HL-60 (cell line): ENCODE measurements around the gene CTDSP1.

Experiments
- DNase-seq, 2 experiments: peaks; one replicate each; pipeline ENCODE4 v3.0.0-alpha.2; 2010 to 2020; ENCODE audit warnings: low read depth in 1 of 2, low spot score in 1 of 2
- H3K27ac ChIP-seq: fragments of 250-450 bp; sonication (Bioruptor Pico); replicated peaks from 2 replicates; pipeline ENCODE4 v1.5.1; 2020; ENCODE audit warnings: mild to moderate bottlenecking, moderate library complexity
- H3K27me3 ChIP-seq: fragments of 250-450 bp; sonication (Bioruptor Pico); 2 replicates; pipeline ENCODE4 v1.5.1; 2021; ENCODE audit warnings: mild to moderate bottlenecking, moderate library complexity; ENCODE audit not compliant: insufficient read depth, poor library complexity, severe bottlenecking
- H3K4me3 ChIP-seq: replicated peaks from 2 replicates; pipeline ENCODE4 v1.5.1; 2011; ENCODE audit warnings: mild to moderate bottlenecking, control low read depth, low read length; ENCODE audit not compliant: insufficient read depth
- CTCF ChIP-seq: IDR thresholded peaks from one replicate; pipeline ENCODE4 v1.5.1; 2011; ENCODE audit warnings: low read length, control low read depth, inconsistent platforms; ENCODE audit not compliant: insufficient read depth
- GABPA ChIP-seq: IDR thresholded peaks from 2 replicates; pipeline ENCODE4 v1.6.1; 2012; ENCODE audit warnings: low read depth
- POLR2AphosphoS5 ChIP-seq: IDR thresholded peaks from 2 replicates; pipeline ENCODE4 v1.6.1; 2012; ENCODE audit warnings: low read depth
- REST ChIP-seq: IDR thresholded peaks from 2 replicates; pipeline ENCODE4 v1.6.1; 2012; ENCODE audit warnings: low read depth; ENCODE audit not compliant: insufficient replicate concordance
- SPI1 ChIP-seq: IDR thresholded peaks from 2 replicates; pipeline ENCODE4 v1.6.1; 2012; ENCODE audit warnings: low read depth, mild to moderate bottlenecking, borderline replicate concordance

Gene CTDSP1

GRCh38 chr2:218446547-218446946, 46.9 kb downstream of the CTDSP1 start:
- no peak for DNase-seq
- TF ChIP-seq CTCF (no peak), POLR2AphosphoS5 (no peak), REST (no peak), SPI1 (no peak), GABPA (no peak)
- Histone ChIP-seq H3K27me3 (no peaks in the 10 kb centered on the region), H3K4me3 (no peak overlapping the region), H3K27ac (no peak overlapping the region)

- no peak for DNase-seq
- Histone ChIP-seq H3K27me3 (no peaks in the 10 kb centered on the region), H3K27ac (no peak overlapping the region), H3K4me3 (no peak overlapping the region)
- TF ChIP-seq POLR2AphosphoS5 (no peak), GABPA (no peak), CTCF (no peak), REST (no peak), SPI1 (no peak)
Observed at GRCh38 chr2:218447072-218447471, 47.4 kb downstream of the CTDSP1 start.

- no peak for DNase-seq
- TF ChIP-seq POLR2AphosphoS5 (no peak), REST (no peak), CTCF (no peak), GABPA (no peak), SPI1 (no peak)
- Histone ChIP-seq H3K27ac (no peak overlapping the region), H3K4me3 (no peak overlapping the region), H3K27me3 (no peaks in the 10 kb centered on the region)
Observed at GRCh38 chr2:218448934-218449333, 49.3 kb downstream of the CTDSP1 start.
